Memory B cell (primary cell): Measurements from ENCODE around the gene OR5D16.
"Not testable (repeated sequence)": the region's sequence is repeated elsewhere in the genome, so short reads cannot be mapped to it uniquely, and the experiment has no call there.

Experiments used
- ATAC-seq: fragments of 150-1000 bp; cut with Tn5 transposase; 2 replicates; pipeline ENCODE4 v1.10.0; 2021; ENCODE audit warnings: low read depth, mild to moderate bottlenecking, moderate library complexity
- DNase-seq, 2 donors: peaks; one replicate each; pipeline ENCODE4 v3.0.0; 2022; ENCODE audit warnings: low spot score in 2 of 2
- H3K27ac Mint-ChIP-seq: one replicate; pipeline ENCODE4 v1.8.0; 2022; ENCODE audit warnings: mild to moderate bottlenecking, moderate library complexity, mixed read lengths
- H3K27me3 Mint-ChIP-seq: one replicate; pipeline ENCODE4 v1.8.0; 2022; ENCODE audit warnings: mixed read lengths
- H3K36me3 Mint-ChIP-seq: one replicate; pipeline ENCODE4 v1.8.0; 2022; ENCODE audit warnings: mild to moderate bottlenecking, mixed read lengths
- H3K4me1 Mint-ChIP-seq: one replicate; pipeline ENCODE4 v1.8.0; 2022; ENCODE audit warnings: mixed read lengths
- H3K4me3 Mint-ChIP-seq: one replicate; pipeline ENCODE4 v1.8.0; 2022; ENCODE audit warnings: mild to moderate bottlenecking, moderate library complexity, mixed read lengths
- H3K9me3 Mint-ChIP-seq: one replicate; pipeline ENCODE4 v1.8.0; 2022; ENCODE audit warnings: mixed read lengths

Gene OR5D16

GRCh38 chr11:55882997-55883396, 44.4 kb downstream of the OR5D16 start, which contains the start of gene TRIM51:
Gene TRIM51 (plus strand): TSS chr11:55883297. CDS start chr11:55885429, 2,132 bp downstream.
- not testable (repeated sequence) for H3K4me1 Mint-ChIP-seq, H3K27me3 Mint-ChIP-seq, H3K9me3 Mint-ChIP-seq, DNase-seq, ATAC-seq, H3K4me3 Mint-ChIP-seq, H3K27ac Mint-ChIP-seq, H3K36me3 Mint-ChIP-seq

DNA sequence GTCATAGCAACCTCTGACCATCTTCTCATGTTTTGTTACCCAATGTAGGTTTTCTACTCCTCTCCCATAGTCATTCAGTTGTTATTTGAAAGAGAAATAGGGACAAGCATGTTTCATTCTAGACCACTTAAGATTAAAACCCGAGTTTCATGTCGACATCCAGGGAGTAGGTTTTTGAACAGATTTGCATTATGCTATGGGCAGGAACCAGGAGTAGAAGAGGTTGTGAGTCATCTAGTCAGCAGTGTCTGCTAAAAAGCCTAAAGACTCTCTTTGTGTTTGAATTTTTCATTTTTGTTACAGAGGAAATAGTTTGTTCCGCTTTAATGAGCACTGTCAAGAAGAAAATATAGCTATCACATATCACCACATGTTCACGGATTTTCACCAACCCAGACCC, 46.4 kb downstream of the OR5D16 start:
- not testable (repeated sequence) for ATAC-seq, H3K36me3 Mint-ChIP-seq, DNase-seq, H3K4me3 Mint-ChIP-seq, H3K27ac Mint-ChIP-seq, H3K27me3 Mint-ChIP-seq, H3K9me3 Mint-ChIP-seq, H3K4me1 Mint-ChIP-seq

DNA sequence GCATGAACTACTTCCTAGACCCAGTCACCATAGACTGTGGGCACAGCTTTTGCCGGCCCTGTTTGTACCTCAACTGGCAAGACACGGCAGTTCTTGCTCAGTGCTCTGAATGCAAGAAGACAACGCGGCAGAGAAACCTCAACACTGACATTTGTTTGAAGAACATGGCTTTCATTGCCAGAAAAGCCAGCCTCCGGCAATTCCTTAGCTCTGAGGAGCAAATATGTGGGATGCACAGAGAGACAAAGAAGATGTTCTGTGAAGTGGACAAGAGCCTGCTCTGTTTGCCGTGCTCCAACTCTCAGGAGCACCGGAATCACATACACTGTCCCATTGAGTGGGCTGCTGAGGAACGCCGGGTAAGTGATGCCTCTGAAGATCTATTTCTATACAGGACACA, 46.9 kb downstream of the OR5D16 start:
- not testable (repeated sequence) for H3K4me3 Mint-ChIP-seq, H3K9me3 Mint-ChIP-seq, H3K36me3 Mint-ChIP-seq, H3K27ac Mint-ChIP-seq, H3K4me1 Mint-ChIP-seq, ATAC-seq, DNase-seq, H3K27me3 Mint-ChIP-seq
